Kasumi-1 (cell line): ENCODE data around the gene PCF11.

Experiments
- DNase-seq, 2 experiments: peaks; one replicate each; lab custom pipeline; 2025; lab: John Stamatoyannopoulos, UW

PCF11 gene

GRCh38 chr11:83151274-83151977 lies 5.5 kb upstream of the PCF11 start:
- no peak for DNase-seq

- no peak for DNase-seq
These were observed 4.7 kb upstream of the PCF11 start for GRCh38 chr11:83152264-83152663.

GRCh38 chr11:83153764-83154163 lies 3.2 kb upstream of the PCF11 start:
- DNase-seq: no peak

DNA sequence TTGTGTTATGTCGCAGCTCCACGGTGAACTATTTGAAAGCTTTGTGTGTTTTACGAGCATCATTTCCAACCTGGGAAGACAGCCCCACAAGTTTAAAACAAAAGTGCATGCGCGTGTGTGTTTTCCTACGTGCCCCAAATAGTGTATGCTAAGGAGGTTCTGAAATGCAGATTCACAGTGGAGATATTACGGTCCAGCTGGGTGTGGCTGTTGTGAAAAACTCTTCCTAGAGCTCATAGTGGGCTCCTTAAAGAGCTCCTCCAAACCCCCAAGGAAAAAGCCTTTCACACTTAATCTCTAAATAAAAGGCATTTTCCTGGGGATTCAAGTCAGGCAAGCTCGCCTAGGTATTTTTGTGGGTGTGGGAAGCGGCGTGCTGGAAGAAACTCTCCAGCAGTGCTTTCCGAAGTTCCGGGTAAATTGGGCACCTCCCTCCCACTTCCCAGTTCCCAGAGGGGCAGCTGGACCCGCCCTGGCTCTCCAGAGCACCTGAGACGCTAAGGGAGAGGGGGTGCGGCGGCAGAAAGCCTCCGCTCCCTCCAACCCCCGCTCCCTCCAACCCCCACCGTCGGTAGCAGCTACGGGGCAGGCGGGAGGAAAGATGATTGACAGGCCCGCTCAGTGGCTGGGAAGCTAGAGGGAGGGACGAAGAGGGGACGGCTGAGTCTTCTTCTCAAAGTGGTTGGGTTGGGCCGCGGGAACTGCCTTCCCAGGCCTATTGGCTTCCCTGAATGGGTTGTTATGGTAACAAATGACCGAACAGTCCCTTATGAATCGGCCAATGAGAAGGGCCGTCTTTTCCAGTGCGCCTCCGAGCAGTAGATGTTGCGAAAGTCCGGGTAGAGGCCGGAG lies 561 bp upstream of the PCF11 start:
- peak; percentile 99 for DNase-seq

DNA sequence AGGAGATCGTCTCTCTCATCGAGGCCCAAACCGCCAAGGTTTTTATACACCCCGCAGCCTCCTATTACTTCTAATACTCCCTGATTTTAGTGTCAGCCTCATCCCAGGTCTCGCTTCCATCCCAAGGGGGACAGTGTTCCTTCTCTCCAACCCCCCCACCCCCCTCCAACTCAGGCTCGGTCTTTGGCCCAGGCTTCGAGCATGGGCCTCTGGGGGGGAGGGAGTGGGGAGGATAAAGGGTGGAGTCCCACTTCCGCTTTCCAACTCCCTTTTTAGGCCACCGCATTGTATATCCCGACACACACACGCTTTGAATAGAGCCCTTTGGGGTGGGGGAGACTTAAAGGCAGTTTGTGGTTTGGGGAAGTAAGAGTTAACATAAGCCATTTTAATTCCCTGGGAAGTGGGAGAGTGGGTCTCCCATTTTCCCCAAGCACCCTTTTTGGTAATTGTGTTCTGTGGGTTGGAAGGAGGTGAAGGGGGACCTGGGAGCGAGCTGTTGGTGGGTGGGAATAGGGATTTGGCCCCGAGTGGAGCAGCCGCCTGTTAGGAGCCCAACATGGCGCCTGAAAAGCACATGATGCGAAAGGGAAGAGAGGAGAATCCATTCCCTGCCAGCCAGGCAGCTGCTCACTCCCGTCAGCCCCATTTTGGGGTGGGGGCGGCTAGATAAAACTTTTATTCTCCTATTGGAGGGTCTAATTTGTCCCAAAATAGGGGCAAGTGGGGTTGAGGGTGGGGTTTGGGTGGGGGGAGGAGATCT lies 844 bp downstream of the PCF11 start:
- peak; percentile 47 to 69 for DNase-seq

DNA sequence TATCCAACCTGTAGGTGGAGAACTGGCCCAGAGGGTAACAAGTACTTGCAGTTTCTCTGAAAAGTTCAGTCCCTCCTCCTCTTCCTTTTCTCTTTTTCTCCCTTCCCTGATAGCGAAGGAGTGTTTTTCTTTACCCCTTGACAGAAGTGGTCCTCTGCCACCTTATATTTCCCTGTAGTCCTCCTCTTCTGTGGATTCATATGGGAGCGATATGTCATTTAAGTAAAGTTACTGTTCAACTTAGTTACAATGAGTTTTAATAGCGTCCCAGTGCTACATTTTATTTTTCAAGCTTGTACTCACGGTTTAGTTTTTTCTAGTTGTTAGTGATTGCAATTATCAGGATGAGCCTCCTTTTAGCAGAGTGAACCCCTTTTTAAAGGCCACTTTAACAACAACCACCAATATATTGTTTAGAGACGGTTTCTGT lies 1.4 kb downstream of the PCF11 start:
- peak in 1 of 2 experiments; percentile 63 for DNase-seq

DNA sequence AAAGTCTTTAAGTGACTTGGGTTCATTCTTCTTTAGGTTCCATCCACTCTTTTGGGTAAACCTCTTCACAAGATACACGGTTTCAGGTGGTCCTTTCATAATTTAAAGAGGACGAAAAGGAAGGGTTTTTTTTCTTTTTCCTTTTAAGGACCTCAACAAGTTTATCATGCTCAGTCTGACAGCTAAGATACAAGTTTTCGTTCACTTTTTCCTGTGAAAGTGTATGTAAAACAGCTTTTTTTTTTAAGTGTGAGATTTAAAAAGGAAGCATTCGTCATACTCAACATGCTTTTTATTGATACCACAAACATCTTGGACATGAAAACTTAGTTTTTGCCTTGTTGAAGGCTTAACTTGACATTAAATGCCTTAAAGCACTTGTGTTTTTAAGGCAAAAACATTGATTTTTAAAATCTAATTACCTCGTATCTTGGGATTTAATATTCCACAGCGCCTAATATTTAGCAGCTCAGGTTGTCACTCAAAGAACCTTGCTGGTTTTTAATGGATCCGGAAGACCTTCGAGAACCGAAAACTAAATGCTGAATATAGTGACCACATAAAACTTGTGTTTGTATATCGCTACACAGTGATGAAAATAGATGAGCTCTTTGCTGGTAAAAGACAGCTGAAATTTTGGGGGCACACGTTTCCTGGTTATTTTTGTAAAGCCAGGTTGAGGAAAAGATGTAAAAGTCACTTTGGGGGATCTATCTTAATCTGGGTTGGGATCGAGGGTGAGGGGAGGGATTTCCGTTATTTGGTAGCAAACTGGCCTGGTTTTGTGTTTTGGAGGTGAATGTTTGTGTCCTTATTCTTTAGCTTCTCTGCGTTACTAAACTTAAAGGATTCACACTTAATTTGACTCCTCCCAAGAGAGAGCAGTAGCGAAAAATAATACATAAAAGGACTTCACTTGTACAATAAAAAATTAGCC lies 2.3 kb downstream of the PCF11 start:
- no peak for DNase-seq

GRCh38 chr11:83159902-83160865 lies 3.3 kb downstream of the PCF11 start:
- no peak for DNase-seq

DNA sequence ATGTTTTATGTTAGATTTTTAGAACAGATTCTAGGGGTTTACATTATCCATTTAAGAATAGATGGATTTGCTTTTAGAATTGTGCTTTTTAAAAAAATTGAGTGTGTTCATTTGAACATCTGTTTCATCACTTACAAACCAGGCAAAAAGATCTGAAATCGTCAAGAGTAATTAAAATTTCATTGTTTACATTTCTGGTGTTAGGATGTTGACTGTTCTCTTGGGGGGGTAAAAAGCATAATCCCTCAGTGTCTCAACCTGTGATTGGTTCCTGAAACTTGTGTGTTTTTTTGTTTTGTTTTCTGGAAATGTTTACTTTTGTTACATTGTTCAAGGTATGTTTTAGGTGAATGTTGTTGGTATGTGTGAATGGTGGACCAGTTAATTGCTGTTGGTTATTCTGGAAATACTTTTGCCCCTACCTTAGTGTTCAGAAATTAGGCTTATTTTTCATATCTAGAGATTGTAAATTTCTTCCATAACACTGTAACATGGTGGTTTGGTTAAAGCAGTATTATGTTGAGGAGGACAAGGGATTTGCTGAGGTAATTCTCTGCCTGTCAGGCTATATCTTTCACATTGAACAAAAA lies 4.8 kb downstream of the PCF11 start:
- DNase-seq: no peak

- no peak for DNase-seq
These were observed 5.4 kb downstream of the PCF11 start for GRCh38 chr11:83162377-83162776.

DNA sequence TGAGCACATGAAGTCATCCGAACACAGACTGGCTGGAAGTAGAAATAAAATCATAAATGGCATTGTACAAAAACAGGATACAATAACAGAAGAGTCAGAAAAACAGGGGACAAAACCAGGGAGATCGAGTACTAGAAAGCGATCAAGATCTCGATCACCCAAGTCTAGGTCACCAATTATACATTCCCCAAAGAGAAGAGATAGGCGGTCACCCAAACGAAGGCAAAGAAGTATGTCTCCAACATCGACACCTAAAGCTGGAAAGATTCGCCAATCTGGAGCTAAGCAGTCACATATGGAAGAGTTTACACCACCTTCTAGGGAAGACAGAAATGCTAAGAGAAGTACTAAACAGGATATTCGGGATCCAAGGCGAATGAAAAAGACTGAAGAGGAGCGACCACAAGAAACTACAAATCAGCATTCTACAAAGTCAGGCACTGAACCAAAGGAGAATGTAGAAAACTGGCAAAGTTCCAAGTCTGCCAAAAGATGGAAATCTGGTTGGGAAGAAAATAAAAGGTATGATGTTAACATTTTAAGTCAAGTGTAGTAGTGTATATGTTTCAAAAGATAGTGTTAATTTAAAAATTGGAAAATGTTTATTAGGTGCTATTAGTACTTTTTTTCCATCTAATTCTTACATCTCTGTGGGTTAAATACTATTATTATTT lies 9.4 kb downstream of the PCF11 start:
- no peak for DNase-seq

- DNase-seq: no peak
These were observed 11.8 kb downstream of the PCF11 start for GRCh38 chr11:83168756-83169155.

- no peak for DNase-seq
These were observed 13.9 kb downstream of the PCF11 start for GRCh38 chr11:83170865-83171264.

DNA sequence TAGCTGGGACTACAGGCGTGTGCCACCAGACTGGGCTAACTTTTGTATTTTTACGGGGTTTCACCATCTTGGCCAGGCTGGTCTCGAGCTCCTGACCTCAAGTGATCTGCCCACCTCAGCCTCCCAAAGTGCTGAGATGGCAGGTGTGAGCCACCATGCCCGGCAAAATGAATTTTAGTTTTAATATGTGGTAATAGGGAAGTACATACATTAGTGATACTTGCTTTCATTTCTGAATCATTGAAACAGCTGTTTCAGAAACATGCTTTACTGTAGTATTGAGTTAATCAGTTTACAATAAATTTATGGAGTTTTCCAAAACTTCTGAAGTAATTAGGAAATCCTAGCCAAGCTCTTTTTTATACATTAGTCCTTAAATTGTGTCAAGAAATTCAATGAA lies 15.6 kb downstream of the PCF11 start:
- DNase-seq: no peak

DNA sequence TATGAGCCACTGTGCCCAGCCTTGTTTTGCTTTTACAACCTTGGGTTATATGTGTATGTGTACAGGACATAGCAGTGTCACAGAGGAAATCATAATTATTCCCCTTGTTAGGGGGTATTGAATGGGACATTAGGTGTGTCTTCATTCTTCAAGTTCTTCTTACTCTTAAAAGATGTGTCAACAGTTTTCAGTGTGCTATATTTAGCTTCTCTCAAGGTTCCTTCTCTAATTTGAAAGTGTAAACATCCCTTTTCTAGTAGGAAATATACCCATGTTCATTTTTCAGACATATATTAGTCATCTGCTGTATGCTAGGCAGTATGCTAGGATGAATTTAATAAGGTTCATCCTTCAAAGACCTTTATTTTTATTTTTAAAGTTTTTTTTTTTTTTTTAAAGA lies 17.1 kb downstream of the PCF11 start:
- no peak for DNase-seq

DNA sequence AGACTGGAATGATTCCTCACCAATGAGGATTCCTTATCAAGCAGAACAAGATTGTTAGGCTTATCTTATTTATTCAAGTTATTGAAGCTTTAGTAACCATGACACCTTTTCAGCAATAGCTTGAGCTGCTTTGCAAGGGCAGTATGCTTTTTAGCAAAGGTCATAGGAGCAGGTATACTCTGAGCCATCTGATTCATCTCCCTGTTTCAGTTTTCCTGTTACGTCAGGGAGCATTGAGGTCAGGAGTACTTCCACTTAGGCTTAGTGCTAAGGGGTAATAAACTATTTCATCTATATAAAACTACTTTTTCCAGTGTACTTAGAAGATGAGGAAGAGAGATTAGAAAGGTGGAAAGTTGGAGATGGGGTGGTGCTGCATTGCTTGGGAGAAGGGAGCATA lies 18.9 kb downstream of the PCF11 start:
- DNase-seq: no peak

- no peak for DNase-seq
These were observed 24.9 kb downstream of the PCF11 start for GRCh38 chr11:83181815-83182214.

GRCh38 chr11:83185767-83186166 lies 28.8 kb downstream of the PCF11 start:
- no peak for DNase-seq

DNA sequence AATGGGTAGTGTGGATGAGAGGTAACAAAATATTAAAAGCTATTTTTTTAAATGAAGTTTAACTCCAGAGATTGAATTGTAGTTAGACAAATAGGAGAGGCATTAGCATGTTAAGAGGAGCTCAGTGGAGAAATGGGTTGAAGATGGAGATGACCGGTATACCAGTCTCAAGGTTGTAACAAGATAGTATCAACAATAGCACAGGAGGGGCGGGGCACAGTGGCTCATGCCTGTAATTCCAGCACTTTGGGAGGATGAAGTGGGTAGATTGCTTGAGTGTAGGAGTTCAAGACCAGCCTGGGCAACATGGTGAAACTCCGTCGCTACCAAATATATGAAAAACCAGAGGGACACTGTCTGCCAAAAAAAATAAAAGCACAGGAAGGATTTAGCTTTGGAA lies 30.5 kb downstream of the PCF11 start:
- DNase-seq: no peak
